CD4-positive, alpha-beta T cell (primary cell): ENCODE results near the gene CD300LG. TPM values are rescaled to one million over a fixed set of nuclear protein-coding genes. Genes with fewer than 3 reads are reported as not detected.

ENCODE experiments used
- ATAC-seq: fragments of 200-7000 bp; cut with Tn5 transposase; one replicate; pipeline ENCODE4 v1.10.0; 2022; ENCODE audit warnings: mild to moderate bottlenecking; ENCODE audit not compliant: poor library complexity
- CTCF ChIA-PET: fragments of 350-600 bp; sonication (Branson Sonifier 250); formaldehyde crosslinking; loops from one replicate; lab custom pipeline; 2021; ENCODE audit warnings: antibody characterized with exemption, inconsistent platforms; lab: Charles Lee
- POLR2A ChIA-PET: fragments of 350-600 bp; sonication (Branson Sonifier 250); formaldehyde crosslinking; loops from one replicate; lab custom pipeline; 2021; ENCODE audit warnings: antibody characterized with exemption, inconsistent platforms; lab: Charles Lee
- DNase-seq, 14 experiments: peaks; one replicate each; pipeline ENCODE4 v3.0.0-alpha.2; 2013 to 2020; ENCODE audit warnings: mixed read lengths in 2 of 14
- H3K27ac ChIP-seq, 2 donors: one replicate each; pipeline versions ENCODE4 v1.5.1 to v1.7.0; 2013; ENCODE audit warnings: low read length in 2 of 2, low read depth in 1 of 2, mild to moderate bottlenecking in 1 of 2
- H3K27me3 ChIP-seq, 2 experiments: 1 replicate in 1 of 2; 2 replicates in 1 of 2; pipeline versions ENCODE4 v1.6.1 to v1.7.0; 2013; ENCODE audit warnings: low read length in 2 of 2, control low read depth in 1 of 2, mild to moderate bottlenecking in 1 of 2, moderate library complexity in 1 of 2; ENCODE audit not compliant: insufficient read depth in 2 of 2, control insufficient read depth in 1 of 2
- H3K36me3 ChIP-seq: one replicate; pipeline ENCODE4 v1.6.1; 2013; ENCODE audit warnings: low read length, control low read depth; ENCODE audit not compliant: insufficient read depth
- H3K4me1 ChIP-seq: one replicate; pipeline ENCODE4 v1.6.1; 2013; ENCODE audit warnings: low read length, control low read depth; ENCODE audit not compliant: insufficient read depth
- H3K4me3 ChIP-seq: one replicate; pipeline ENCODE4 v1.5.1; 2013; ENCODE audit warnings: mild to moderate bottlenecking, low read length, moderate library complexity
- H3K9me3 ChIP-seq, 2 experiments: 1 replicate in 1 of 2; 2 replicates in 1 of 2; pipeline versions ENCODE4 v1.6.1 to v1.7.0; 2013; ENCODE audit warnings: low read length in 2 of 2, mild to moderate bottlenecking in 2 of 2, control low read depth in 1 of 2, moderate library complexity in 1 of 2; ENCODE audit not compliant: control insufficient read depth in 1 of 2, insufficient read depth in 1 of 2
- H3K27ac Mint-ChIP-seq: one replicate; pipeline ENCODE4 v1.8.0; 2020; ENCODE audit warnings: mixed read lengths
- H3K27me3 Mint-ChIP-seq: one replicate; pipeline ENCODE4 v1.8.0; 2021; ENCODE audit warnings: mixed read lengths
- H3K36me3 Mint-ChIP-seq: one replicate; pipeline ENCODE4 v1.8.0; 2021; ENCODE audit warnings: low read depth, mixed read lengths
- H3K4me1 Mint-ChIP-seq: one replicate; pipeline ENCODE4 v1.8.0; 2021; ENCODE audit warnings: low read depth, mixed read lengths
- H3K4me3 Mint-ChIP-seq: one replicate; pipeline ENCODE4 v1.8.0; 2020; ENCODE audit warnings: mild to moderate bottlenecking, mixed read lengths
- H3K9me3 Mint-ChIP-seq: one replicate; pipeline ENCODE4 v1.8.0; 2020; ENCODE audit warnings: mixed read lengths
- CTCF ChIP-seq: fragments of 200-600 bp; IDR thresholded peaks from one replicate; pipeline ENCODE4 v1.8.0; 2022; ENCODE audit warnings: antibody characterized with exemption, mild to moderate bottlenecking
- intact Hi-C, 2 experiments: fragments of 100-400 bp; cut with DNase I in 1 of 2; cut with micrococcal nuclease in 1 of 2; formaldehyde crosslinking; loops; one replicate each; pipeline versions ENCODE4 v1.15.1 to v1.9.0; 2023 to 2025; cut with DNase I, micrococcal nuclease
- total RNA-seq, 174 experiments: library from RNA in 2 of 174; stranded (reverse) in 2 of 174; gene quantifications; one replicate each; pipeline ENCODE4 v1.2.3 and lab custom pipeline; 2021 to 2026

The CD300LG gene
- total RNA-seq, 2 experiments from 2014 or later = not detected

- peak; percentile 24 for TF ChIP-seq CTCF
- no peaks in the 10 kb centered on the region for H3K9me3 Mint-ChIP-seq
- H3K27ac Mint-ChIP-seq = peak within 1 kb of the TSS; percentile 43
- ChIA-PET CTCF (interaction anchor here (2.0 kb wide), 1 partner anchor 10 kb away, joined by 6 read pairs; no protein-coding TSS in a partner anchor), POLR2A (interaction anchor here (1.4 kb wide), 1 partner anchor 20 kb away, joined by 5 read pairs; no protein-coding TSS in a partner anchor)
- H3K4me3 ChIP-seq = peak within 1 kb of the TSS; percentile 77
- ATAC-seq (peak; percentile 56), DNase-seq (peak; percentile 32 to 83 (median 53))
- H3K27me3 Mint-ChIP-seq = peaks cover 48% of the 10 kb centered on the region
- H3K4me1 Mint-ChIP-seq = peaks cover 25% of the 10 kb centered on the region
- peaks cover 15 to 33% of the 10 kb centered on the region in 2 experiments for H3K27me3 ChIP-seq
- no peaks in the 10 kb centered on the region for H3K36me3 Mint-ChIP-seq
- peaks cover 32% of the 10 kb centered on the region for H3K4me1 ChIP-seq
- H3K27ac ChIP-seq = peak within 1 kb of the TSS in 1 of 2 donors; percentile 29
- H3K9me3 ChIP-seq = no peaks in the 10 kb centered on the region
- intact Hi-C loops = no loop called here
- no peaks in the 10 kb centered on the region for H3K36me3 ChIP-seq
- peak within 1 kb of the TSS; percentile 94 for H3K4me3 Mint-ChIP-seq
Measured at GRCh38 chr17:43907425-43907981, 60.5 kb downstream of the CD300LG start, which contains the start of gene MPP2. TSS of gene MPP2 (minus strand) at chr17:43907536. CDS start at chr17:43904460, 3,076 bp downstream.

GRCh38 chr17:43907998-43908721, 61.2 kb downstream of the CD300LG start:
- H3K4me1 Mint-ChIP-seq = peaks cover 25% of the 10 kb centered on the region
- ATAC-seq (peak; percentile 52), DNase-seq (peak; percentile 27 to 77 (median 53))
- intact Hi-C loops = no loop called here
- peaks cover 15 to 31% of the 10 kb centered on the region in 2 experiments for H3K27me3 ChIP-seq
- no peaks in the 10 kb centered on the region for H3K9me3 Mint-ChIP-seq
- ChIA-PET CTCF (interaction anchor here (1.4 to 2.0 kb wide), 2 partner anchors 10 to 36 kb away, joined by 6 read pairs; no protein-coding TSS in a partner anchor), POLR2A (interaction anchor here (1.4 kb wide), 1 partner anchor 19 kb away, joined by 5 read pairs; no protein-coding TSS in a partner anchor)
- peak overlapping the region; percentile 77 for H3K4me3 ChIP-seq
- TF ChIP-seq CTCF = no peak
- H3K9me3 ChIP-seq = no peaks in the 10 kb centered on the region
- H3K4me3 Mint-ChIP-seq = peak overlapping the region; percentile 94
- no peak overlapping the region for H3K27ac Mint-ChIP-seq
- H3K27me3 Mint-ChIP-seq = peaks cover 47% of the 10 kb centered on the region
- no peaks in the 10 kb centered on the region for H3K36me3 ChIP-seq
- H3K36me3 Mint-ChIP-seq = no peaks in the 10 kb centered on the region
- no peak overlapping the region for H3K27ac ChIP-seq
- H3K4me1 ChIP-seq = peaks cover 32% of the 10 kb centered on the region

- no peaks in the 10 kb centered on the region for H3K36me3 Mint-ChIP-seq
- H3K36me3 ChIP-seq = no peaks in the 10 kb centered on the region
- peaks cover 15 to 27% of the 10 kb centered on the region in 2 experiments for H3K27me3 ChIP-seq
- H3K4me3 ChIP-seq = no peak overlapping the region
- CTCF ChIA-PET = interaction anchor here (0.6 to 1.7 kb wide), 12 partner anchors 9 to 118 kb away, joined by 3 to 9 read pairs (median 4); partner anchors contain the start of gene CD300LG
- intact Hi-C loops = loop anchor here (2.0 to 10.0 kb wide), 4 partner anchors 17 to 135 kb away; no protein-coding TSS in a partner anchor
- peaks cover 32% of the 10 kb centered on the region for H3K4me1 ChIP-seq
- H3K9me3 ChIP-seq = no peaks in the 10 kb centered on the region
- peak overlapping the region; percentile 39 for H3K4me3 Mint-ChIP-seq
- ATAC-seq (no peak), DNase-seq (no peak)
- H3K27me3 Mint-ChIP-seq = peaks cover 32% of the 10 kb centered on the region
- no peak for TF ChIP-seq CTCF
- H3K9me3 Mint-ChIP-seq = no peaks in the 10 kb centered on the region
- H3K27ac Mint-ChIP-seq = no peak overlapping the region
- peaks cover 25% of the 10 kb centered on the region for H3K4me1 Mint-ChIP-seq
- H3K27ac ChIP-seq = no peak overlapping the region
- POLR2A ChIA-PET = interaction anchor here (1.0 kb wide), 1 partner anchor 34 kb away, joined by 3 read pairs; no protein-coding TSS in a partner anchor
Measured at GRCh38 chr17:43909537-43910231, 62.7 kb downstream of the CD300LG start.
